Right renal cortex interstitium (tissue), 3 donors: Measurements from ENCODE around the gene COL6A2. TPM values are rescaled to one million over a fixed set of nuclear protein-coding genes. Genes with fewer than 3 reads are reported as not detected.

Experiments used
- DNase-seq, 3 donors: peaks; one replicate each; pipeline ENCODE4 v3.0.0-alpha.2; 2013; ENCODE audit warnings: low read depth in 3 of 3, low spot score in 2 of 3
- polyA plus RNA-seq, 3 donors: library from polyadenylated mRNA; unstranded; fragments of 120-200 nt; gene quantifications; one replicate each; pipeline ENCODE4 v1.2.1, GENCODE V29; 2013; ENCODE audit not compliant: insufficient read length in 3 of 3

The COL6A2 gene
- polyA plus RNA-seq, 3 donors: 160 to 172 (median 170) TPM

DNA sequence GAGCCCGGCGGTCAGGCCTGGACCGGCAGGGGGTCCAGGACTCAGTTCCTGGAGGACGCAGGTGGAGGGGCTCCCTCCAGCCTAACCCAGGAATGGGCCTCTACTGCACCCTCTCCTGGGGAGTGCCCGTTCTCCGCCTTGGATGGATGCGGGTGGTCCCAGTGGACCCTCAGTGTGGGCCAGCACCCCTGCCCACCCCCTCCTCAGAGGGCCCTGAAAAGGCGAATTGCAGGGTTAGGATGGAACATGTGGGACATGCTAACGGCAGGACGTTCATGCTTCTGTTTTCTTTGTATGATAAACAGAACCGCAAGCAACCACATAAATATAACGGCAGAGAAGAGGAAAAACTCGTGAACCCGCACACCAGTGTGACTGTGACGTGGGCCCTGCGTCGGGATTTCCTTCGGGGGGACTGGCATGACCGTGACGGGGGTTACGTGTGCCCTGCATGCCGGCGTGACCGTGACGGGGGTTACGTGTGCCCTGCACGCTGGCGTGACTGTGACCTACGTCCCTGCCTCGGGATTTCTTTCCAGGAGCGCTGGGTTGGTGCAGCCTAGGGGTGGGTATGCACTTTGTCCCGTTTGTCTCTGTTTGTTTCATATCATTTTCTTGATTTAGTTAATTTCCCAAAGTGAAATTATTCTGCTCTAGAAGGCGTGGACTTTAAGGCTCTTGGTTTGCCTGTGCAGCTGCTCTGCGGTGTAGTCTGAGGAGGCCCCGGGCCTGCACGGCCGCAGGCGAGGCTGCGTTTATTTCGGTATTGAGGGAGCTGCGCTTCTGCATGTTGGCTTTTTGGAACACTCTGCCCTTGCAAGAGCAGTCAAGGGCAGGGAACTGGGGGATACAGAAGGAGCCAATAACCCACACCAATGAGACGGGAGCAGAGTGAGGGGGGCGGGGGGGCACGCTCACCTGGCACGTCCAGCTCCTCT lies 54.3 kb downstream of the COL6A2 start:
- no peak for DNase-seq

DNA sequence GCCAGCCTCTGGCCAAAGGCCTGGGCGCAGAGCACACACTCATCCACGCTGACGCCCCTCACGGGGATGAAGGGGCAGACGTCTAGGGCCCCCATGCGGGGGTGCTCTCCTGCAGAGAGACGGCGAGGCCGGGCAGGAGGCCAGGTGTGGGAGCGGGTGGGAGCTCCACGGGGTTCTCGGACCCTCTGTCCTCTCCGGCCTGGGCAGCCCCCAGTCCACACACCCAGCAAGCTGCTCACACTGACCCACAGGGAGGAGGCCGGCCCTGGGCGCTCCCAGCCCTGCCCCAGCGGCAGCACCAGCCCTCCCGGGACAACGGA lies 55.0 kb downstream of the COL6A2 start:
- no peak for DNase-seq

DNA sequence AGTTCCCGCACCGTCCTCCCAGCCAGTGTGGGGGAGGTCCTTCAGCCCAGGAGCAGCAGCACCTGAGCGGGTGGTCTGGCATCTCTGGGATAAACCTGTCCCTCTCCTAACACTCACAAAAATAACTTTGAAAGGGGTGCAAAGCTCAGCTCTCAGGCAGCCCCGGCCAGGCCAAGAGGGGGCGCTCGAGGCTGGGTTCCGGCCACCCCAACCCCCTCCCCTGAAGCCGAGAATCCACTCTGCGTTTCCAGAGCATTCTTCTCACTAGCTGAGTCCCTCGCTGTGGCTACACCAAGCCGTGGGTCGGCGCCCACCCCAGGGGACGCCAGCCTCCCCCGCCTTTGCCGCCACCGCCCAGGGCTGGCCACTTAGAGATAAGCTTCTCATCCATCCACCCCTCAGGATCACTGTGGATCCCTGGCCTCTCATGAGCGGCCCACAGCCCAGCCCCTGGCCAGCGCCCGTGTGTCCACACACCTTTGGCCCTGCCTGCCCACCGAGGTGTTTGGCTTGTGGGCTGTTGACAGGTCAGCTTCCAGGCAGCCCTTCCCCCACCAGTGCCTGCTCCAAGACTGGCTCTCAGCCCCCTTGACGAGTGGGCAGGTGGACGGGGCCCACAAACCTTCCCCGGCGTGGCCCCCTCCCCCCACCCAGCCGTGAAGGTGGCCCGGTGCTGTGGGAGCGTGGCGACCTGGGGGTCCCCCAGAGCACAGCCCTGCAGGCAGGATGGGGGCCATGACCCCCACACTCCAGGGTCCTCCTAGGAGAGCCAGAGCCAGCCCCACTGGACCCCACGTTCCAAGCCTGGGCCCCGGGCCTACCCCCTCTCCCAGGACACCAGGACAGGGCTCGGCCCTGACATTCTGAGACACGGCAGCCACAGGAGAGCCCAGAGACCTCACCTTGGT lies 55.6 kb downstream of the COL6A2 start:
- DNase-seq: peak in 1 of 3 donors; percentile 52

DNA sequence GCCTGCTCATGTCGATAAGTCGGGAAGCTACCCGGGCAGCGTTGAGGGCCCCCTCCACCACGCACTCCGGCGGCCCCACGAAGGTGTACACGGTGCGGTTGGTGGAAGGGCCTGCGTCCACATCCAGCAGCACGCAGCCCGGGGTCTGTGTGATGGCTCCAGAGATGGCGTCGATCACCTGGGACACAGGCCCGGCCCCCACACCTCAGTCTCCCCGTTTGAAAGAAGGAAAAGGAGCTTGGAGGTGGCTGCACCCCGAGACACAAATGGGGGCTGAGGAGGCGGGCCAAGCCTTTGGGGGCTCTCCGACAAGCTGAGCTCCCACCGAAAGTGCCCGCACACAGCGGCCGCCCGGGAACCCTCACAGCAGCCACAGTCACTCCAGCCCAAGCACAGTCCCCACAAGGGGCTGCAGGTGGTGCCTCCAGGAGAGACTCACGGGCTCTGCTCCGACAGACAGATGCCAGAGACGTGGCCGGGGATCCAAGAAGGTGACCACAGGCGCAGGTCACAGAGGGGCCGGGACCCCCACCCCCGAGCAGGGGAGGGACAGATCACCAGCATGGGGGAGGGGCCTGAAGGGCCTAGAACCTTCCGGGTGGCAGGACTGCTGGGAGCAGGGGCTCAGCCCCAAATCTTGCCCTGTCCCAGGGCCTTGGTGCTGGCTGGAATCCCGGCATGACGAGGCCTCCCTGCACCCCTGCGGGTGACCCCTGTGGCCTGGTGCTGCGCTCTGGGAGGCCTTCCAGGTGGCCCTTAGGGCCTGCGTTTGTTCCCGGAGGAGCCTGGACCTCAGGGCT lies 56.4 kb downstream of the COL6A2 start:
- no peak for DNase-seq

DNA sequence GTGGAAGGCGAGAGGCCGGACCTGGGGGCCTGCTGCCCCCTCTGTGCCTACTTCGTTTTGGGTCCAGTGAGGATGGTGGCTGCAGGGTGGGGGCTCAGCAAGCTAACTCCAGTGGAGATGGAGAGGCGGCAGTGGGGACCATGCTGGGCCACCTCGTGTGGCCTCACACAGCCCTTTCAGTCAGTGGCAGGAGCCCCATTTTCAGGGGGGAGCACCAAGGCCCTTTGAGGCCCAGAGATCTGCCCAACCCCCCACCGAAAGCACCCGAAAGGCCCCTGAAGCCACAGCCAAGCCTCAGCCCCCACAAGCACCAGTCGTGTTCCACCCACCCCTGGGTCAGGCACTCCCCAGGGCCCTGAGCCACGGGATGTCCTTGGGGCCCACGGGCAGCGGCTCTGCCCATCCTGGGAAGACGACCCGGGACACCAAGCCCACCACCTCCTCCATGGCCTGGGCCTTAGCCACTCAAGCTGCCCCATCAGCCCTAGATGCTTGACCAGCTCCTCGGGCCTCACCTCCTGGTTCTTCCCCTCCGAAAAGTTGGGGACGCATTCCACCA lies 57.1 kb downstream of the COL6A2 start:
- DNase-seq: no peak

DNA sequence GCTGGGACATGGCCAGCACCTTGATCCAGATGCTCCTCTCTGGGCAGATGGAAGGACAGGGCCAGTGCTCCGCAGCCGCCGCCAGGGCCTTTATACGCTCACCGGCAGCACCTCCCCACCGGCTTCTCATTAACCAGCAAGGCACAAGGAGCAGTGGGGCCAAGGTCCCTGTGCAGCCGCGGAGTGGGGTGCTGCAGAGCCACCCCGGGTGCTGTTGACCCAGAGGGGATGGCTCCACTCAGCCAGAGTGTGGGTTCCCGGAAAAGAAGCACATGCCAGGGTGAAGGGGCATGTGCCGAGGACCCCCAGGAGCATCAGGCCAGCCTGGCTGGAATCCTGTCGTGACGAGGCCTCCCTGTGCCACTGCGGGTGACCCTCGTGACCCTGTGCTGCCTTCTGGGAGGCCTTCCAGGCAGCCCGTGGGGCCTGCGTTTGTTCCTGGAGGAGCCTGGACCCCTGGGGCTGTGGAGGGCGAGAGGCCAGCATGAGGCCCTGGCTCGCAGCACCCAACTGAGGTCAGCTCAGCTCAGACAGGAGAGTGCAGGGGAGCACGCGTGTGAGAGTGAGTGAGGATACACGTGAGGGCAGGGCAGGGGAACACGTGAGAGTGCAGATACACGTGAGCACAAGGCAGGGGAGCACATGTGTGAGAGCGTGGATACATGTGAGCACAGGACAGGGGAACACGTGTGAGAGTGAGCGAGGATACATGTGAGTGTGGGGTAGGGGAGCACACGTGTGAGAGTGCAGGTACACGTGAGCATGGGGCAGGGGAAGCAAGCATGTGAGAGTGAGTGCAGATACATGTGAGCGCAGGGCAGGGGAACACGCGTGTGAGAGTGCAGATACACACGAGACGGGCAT lies 57.8 kb downstream of the COL6A2 start, which contains the start of gene FTCD:
Gene FTCD (minus strand): TSS at position 66 of the 864 bp plus-strand sequence. CDS start 56 bp downstream, at position 10.
- no peak for DNase-seq

DNA sequence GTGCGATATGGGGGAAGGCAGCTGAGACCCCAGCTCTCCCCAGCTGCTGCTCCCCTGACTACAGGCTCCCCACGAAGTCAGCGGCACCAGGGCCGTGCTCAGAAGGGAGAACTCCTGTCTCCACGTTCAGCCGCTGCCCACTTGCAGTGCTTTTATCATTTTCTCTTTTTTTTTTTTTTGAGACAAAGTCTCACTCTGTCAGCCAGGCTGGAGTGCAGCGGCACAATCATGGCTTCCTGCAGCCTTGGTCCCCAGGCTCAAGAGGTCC lies 58.4 kb downstream of the COL6A2 start:
- DNase-seq: no peak

DNA sequence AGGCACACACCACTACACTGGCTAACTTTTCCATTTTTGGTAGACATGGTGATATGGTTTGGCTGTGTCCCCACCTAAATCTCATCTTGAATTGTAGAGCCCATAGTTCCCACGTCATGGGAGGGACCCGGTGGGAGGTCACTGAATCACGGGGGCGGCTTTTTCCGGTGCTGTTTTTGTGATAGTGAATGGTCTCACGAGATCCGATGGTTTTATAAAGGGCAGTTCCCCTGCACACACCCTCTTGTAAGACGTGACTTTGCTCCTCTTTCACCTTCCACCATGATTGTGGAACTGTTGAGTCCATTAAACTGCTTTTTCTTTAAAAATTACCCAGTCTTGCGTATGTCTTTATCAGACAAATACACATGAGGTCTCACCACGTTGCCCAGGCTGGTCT lies 58.8 kb downstream of the COL6A2 start:
- no peak for DNase-seq

DNA sequence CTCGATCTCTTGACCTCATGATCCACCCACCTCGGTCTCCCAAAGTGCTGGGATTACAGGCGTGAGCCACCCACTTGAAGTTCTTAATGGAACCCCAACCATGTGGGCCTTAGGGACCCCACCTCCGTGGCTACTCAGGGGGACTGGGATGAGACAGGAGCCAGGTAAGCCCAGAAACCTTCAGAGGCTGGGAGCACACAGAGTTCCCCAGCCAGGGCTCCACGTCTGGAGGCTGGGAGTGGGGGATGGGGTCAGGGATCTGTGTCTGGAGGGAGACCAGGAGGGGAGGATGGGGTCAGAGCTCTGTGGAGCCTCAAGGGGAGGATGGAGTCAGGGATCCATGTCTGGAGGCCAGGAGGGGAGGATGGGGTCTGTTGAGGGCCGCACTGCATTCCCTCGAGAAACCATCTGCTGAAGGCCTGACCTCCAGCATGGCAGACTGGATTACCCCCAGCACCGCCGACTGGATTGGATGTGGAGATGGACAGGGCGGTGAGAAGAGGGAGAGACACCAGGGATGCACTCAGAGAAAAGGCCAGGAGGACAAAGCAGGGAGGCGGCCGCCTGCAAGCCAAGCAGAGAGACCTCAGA lies 59.6 kb downstream of the COL6A2 start:
- no peak for DNase-seq

DNA sequence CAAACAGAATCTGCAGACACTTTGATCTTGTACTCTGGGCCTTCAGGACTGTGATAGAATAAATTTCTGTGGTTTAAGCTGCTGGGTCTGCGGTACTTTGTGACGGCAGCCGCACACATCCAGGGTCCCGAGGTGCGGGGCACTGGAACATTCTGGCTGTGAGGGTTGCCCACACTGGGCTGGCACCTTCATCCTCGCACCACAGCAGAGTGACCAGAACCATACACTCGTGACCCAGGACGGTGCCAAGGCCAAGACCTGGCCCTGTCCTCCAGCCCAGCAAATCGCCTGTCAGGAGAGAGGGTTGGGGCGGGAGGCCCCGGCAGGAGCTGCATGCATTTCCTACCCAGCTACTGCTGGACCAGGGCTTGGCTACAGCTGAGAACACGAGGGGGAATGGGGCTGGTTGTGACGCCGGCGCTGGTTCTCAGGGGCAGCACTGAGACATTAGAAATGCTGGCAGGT lies 60.1 kb downstream of the COL6A2 start:
- no peak for DNase-seq

DNA sequence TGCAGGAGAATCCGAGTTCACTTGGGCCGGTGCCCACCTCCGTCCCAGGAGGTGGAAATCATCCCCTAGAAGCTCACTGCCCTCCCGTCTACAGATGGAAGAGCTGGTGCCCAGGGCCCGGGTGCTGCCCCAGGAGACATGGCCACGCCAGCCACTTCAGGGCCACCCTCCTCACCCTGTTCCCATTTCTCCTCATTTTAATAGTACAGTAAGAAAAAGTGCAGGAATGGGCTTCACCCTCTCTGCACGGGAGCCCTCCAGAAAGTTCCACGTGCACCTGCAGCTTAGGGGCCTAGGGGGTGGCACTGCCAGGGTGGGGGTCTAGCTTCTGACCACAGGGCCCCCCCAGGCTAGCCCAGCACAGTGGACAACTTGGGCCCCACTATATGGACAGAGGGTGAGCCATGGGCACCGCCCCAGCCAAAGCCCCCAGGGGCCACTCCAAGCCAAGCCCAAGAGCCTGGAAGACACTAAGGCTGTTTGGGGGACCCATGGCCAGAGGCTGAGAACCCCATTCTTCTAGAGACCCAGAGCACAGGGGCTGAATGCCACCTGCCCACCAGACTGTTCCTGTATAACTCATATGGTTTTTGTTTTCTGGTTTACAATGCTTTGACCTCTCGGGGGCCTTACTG lies 60.9 kb downstream of the COL6A2 start:
- DNase-seq: no peak

DNA sequence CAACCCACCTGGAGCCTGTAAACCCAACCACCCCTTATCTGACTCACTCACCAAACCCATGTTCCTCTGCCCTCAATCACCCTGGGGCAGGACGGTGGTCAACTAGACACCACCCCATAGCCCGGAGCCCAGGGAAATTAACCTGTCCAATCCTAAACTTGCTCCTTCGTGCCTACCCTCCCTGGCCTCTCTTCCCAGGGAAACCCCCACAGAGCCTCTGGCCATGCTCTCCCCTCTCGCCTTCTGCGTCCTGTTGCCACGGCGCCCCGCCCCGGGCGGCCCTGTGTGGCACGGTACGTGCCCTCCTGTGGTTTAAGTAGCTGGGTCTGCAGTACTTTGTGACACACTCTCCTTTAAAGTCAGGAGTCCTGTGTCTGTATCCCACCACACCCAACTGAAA lies 61.5 kb downstream of the COL6A2 start:
- DNase-seq: no peak

DNA sequence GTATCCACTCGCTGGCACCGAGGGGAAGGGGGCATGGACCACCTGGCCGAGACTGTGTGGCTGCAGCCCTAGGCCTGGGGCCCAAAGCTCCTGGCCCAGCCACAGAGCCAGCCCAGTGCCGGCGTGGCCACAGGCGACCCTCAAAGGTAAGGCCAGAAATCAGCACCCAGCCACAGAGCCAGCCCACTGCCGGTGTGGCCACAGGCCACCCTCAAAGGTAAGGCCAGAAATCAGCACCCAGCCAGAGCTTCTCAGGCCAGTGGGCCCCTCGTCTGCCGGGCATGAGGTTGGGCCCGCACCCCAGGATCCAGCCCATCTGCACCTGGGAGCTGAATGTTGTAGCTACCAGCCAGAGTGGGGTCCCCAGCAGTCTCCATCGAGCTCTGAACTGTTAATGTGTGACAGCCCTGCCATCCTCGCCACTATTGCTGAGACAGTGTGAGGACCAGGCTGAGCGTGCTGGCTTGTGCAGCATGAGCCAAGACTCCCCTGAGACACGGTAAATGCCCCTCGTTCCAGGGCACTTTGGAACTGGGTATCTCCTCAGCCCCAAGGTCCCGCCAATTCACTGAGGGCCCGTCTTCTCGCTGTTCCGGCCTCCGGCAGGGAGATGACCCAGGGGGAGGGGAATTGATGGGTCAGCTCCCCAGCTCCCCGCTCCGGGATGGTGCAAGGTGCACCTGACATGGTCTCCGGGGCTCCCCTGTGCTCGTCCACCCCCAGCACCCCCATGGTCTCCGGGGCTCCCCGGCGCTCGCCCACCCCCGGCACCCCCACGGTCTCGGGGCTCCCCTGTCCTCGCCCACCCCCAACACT lies 62.1 kb downstream of the COL6A2 start:
- no peak for DNase-seq

DNA sequence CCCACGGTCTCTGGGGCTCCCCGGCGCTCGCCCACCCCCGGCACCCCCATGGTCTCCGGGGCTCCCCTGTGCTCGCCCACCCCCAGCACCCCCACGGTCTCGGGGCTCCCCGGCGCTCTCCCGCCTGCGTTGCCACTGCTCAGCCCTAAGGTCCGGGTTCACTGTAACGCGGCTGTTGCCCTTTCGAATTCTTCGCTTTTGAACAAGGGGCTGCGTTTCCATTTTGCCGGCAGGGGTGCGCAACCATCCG lies 62.7 kb downstream of the COL6A2 start:
- DNase-seq: no peak

DNA sequence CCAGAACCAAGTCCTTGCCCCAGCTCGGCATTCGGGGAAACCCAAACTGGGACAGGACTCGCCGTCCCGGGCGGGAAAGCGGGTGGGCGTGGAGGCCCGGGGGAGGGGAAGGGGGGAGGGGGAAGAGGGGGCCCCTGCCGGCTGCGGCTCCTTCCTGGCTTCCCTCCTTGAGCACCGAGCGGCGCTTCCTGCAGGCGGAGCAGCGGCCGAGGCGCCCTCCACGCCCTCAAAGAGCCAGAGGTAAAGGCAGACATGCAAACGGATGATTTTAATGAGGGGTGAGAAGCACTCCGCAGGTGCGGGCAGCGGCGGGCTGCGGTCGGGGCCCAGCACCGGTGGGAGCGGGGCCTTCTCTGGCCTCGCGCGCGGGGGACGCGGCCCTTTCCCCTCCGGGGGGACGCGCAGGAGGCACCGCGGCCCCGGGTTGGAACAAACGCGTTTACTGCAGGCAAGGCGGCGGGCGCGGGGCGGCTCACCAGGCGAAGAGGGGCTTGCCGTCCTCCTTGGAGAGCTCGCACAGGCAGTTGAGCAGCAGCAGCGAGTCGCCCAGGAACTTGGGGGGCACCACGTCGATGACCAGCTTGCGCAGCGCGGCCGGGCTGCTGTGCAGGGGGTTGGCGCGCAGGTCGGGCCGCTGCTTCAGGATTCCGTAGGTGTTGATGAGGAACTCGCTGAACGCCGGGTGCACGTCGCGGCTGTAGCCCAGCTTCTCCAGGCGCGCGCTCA lies 63.2 kb downstream of the COL6A2 start:
- no peak for DNase-seq

DNA sequence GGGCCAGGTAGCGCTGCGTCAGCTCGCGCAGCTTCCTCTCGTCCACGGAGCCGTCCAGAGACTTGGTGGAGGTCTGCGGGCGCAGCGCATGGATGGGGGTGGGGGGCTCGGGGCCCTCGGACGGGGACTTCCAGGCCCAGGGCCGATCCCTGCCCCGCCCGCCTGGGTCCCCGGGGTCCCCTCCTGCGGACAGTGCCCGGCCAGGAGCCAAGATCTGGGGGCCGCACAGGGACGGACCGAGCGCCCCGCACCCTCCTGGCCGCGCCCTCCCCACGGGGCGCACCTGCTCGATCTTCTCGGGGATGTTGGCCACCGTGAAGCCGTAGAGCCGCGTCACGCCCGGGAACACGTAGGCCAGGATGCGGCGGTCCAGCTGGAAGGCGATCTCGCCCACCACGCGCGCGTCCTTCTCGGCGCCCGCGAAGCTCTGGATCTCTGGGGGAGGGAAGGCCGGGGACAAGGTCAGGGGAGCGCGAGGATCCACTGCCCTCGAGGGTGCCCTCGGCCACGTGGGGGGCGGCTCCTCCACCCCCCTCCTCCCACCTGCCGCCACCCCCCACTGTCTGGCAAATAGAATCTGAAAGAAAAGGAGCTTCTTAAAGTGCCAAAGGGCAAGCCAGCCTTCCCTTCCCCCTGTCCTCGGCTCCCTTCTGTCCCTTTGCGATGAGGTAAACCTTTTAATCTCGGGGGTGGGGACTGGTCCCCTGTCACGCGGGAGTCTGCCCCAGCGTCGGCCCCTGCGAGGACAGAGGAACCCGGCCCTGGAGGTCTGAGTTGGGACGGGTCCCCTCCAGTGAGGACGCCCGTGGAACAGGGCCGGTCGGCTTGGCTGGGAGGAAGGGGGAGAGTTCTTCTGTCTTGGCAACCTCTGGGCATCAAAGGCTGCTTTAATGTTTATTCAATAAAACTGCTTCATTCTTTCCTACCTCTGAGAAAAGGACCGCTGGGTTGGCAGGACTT lies 64.0 kb downstream of the COL6A2 start:
- DNase-seq: no peak
